Endothelial cell of umbilical vein (primary cell): ENCODE results near the gene MYH7.

Experiments
- POLR2AphosphoS5 ChIP-seq: IDR thresholded peaks from 2 replicates; pipeline ENCODE4 v1.6.1; 2012; ENCODE audit warnings: low read depth, mild to moderate bottlenecking, control low read depth, low read length, moderate library complexity; ENCODE audit not compliant: insufficient read depth
- TF ChIP-seq, protein P1 (sequence below), 2 donors: IDR thresholded peaks; 1 replicate in 1 of 2; 2 replicates in 1 of 2; pipeline ENCODE4 v1.5.1; 2011; ENCODE audit warnings: low read length in 2 of 2, mild to moderate bottlenecking in 2 of 2, moderate library complexity in 2 of 2, control low read depth in 1 of 2, inconsistent platforms in 1 of 2, low read depth in 1 of 2; ENCODE audit not compliant: insufficient read depth in 1 of 2; ENCODE audit errors: extremely low read depth in 1 of 2

- TF ChIP-seq, protein P1, sequence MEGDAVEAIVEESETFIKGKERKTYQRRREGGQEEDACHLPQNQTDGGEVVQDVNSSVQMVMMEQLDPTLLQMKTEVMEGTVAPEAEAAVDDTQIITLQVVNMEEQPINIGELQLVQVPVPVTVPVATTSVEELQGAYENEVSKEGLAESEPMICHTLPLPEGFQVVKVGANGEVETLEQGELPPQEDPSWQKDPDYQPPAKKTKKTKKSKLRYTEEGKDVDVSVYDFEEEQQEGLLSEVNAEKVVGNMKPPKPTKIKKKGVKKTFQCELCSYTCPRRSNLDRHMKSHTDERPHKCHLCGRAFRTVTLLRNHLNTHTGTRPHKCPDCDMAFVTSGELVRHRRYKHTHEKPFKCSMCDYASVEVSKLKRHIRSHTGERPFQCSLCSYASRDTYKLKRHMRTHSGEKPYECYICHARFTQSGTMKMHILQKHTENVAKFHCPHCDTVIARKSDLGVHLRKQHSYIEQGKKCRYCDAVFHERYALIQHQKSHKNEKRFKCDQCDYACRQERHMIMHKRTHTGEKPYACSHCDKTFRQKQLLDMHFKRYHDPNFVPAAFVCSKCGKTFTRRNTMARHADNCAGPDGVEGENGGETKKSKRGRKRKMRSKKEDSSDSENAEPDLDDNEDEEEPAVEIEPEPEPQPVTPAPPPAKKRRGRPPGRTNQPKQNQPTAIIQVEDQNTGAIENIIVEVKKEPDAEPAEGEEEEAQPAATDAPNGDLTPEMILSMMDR (IDR thresholded peaks at IDR 0.05; ENCODE audit: extremely low read depth in 1 of 2, insufficient read depth in 1 of 2, low read depth in 1 of 2, low read length in 2 of 2) = no peak
- no peak for TF ChIP-seq POLR2AphosphoS5
Observed at GRCh38 chr14:23396781-23397407, 38.6 kb downstream of the MYH7 start.
